ENCODE measurements around the gene MOB4. TPM values are rescaled to one million over a fixed set of nuclear protein-coding genes. Genes with fewer than 3 reads are reported as not detected.

Gene MOB4
- total RNA-seq, 1 donor from 2014 or later: 26.0 TPM

- H3K4me3 Mint-ChIP-seq: peak overlapping the region; percentile 95
- TF ChIP-seq CTCF (IDR thresholded peaks at IDR 0.05; ENCODE audit: unreplicated experiment): no peak
- peaks cover 47% of the 10 kb centered on the region for H3K4me1 Mint-ChIP-seq
- H3K9me3 Mint-ChIP-seq: no peaks in the 10 kb centered on the region
- H3K27me3 Mint-ChIP-seq (ENCODE audit: low read depth): no peaks in the 10 kb centered on the region
- peak overlapping the region; percentile 95 for H3K27ac Mint-ChIP-seq
- peaks cover 27% of the 10 kb centered on the region for H3K36me3 Mint-ChIP-seq
- peak; percentile 30 to 55 for DNase-seq (ENCODE audit: low spot score in 2 of 2, unreplicated experiment in 2 of 2)
Measured at GRCh38 chr2:197498937-197499593, 16.8 kb upstream of the MOB4 start.

- H3K36me3 Mint-ChIP-seq: peaks cover 27% of the 10 kb centered on the region
- no peak for TF ChIP-seq CTCF (IDR thresholded peaks at IDR 0.05; ENCODE audit: unreplicated experiment)
- no peaks in the 10 kb centered on the region for H3K9me3 Mint-ChIP-seq
- H3K4me1 Mint-ChIP-seq: peaks cover 47% of the 10 kb centered on the region
- H3K27ac Mint-ChIP-seq: peak within 1 kb of the TSS; percentile 95
- no peaks in the 10 kb centered on the region for H3K27me3 Mint-ChIP-seq (ENCODE audit: low read depth)
- H3K4me3 Mint-ChIP-seq: peak within 1 kb of the TSS; percentile 95
- DNase-seq (ENCODE audit: low spot score in 2 of 2, unreplicated experiment in 2 of 2): peak; percentile 94
Measured at GRCh38 chr2:197499594-197500502, 16.0 kb upstream of the MOB4 start, which contains the start of the genes HSPD1 and HSPE1. Gene HSPD1, minus strand, starts transcription at chr2:197499840. Its CDS starts 992 bp downstream, at chr2:197498848. Gene HSPE1, plus strand, starts transcription at chr2:197500379. Its CDS starts 58 bp downstream, at chr2:197500437.

- no peaks in the 10 kb centered on the region for H3K9me3 Mint-ChIP-seq
- no peak for TF ChIP-seq CTCF (IDR thresholded peaks at IDR 0.05; ENCODE audit: unreplicated experiment)
- H3K4me1 Mint-ChIP-seq: peaks cover 46% of the 10 kb centered on the region
- peak overlapping the region; percentile 95 for H3K27ac Mint-ChIP-seq
- H3K4me3 Mint-ChIP-seq: peak overlapping the region; percentile 95
- H3K36me3 Mint-ChIP-seq: peaks cover 25% of the 10 kb centered on the region
- H3K27me3 Mint-ChIP-seq (ENCODE audit: low read depth): no peaks in the 10 kb centered on the region
- DNase-seq (ENCODE audit: low spot score in 2 of 2, unreplicated experiment in 2 of 2): no peak
Measured at GRCh38 chr2:197500503-197501131, 15.2 kb upstream of the MOB4 start.

- H3K27me3 Mint-ChIP-seq (ENCODE audit: low read depth): no peaks in the 10 kb centered on the region
- H3K9me3 Mint-ChIP-seq: no peaks in the 10 kb centered on the region
- peak overlapping the region; percentile 95 for H3K4me3 Mint-ChIP-seq
- peaks cover 32% of the 10 kb centered on the region for H3K4me1 Mint-ChIP-seq
- no peak for TF ChIP-seq CTCF (IDR thresholded peaks at IDR 0.05; ENCODE audit: unreplicated experiment)
- peaks cover 10% of the 10 kb centered on the region for H3K36me3 Mint-ChIP-seq
- DNase-seq (ENCODE audit: low spot score in 2 of 2, unreplicated experiment in 2 of 2): no peak
- H3K27ac Mint-ChIP-seq: peak overlapping the region; percentile 68
Measured at GRCh38 chr2:197502201-197502600, 13.7 kb upstream of the MOB4 start.

- Mint-ChIP-seq H3K27me3 (ENCODE audit: low read depth) (no peaks in the 10 kb centered on the region), H3K27ac (peak overlapping the region; percentile 68), H3K4me1 (peaks cover 27% of the 10 kb centered on the region), H3K4me3 (no peak overlapping the region), H3K9me3 (no peaks in the 10 kb centered on the region), H3K36me3 (peaks cover 8% of the 10 kb centered on the region)
- TF ChIP-seq CTCF (IDR thresholded peaks at IDR 0.05; ENCODE audit: unreplicated experiment): no peak
- no peak for DNase-seq (ENCODE audit: low spot score in 2 of 2, unreplicated experiment in 2 of 2)
Measured at GRCh38 chr2:197502685-197503084, 13.2 kb upstream of the MOB4 start.

Data from mesothelial cell of epicardium (in vitro differentiated cells).